ENCODE data around the gene EPAS1.

DNA sequence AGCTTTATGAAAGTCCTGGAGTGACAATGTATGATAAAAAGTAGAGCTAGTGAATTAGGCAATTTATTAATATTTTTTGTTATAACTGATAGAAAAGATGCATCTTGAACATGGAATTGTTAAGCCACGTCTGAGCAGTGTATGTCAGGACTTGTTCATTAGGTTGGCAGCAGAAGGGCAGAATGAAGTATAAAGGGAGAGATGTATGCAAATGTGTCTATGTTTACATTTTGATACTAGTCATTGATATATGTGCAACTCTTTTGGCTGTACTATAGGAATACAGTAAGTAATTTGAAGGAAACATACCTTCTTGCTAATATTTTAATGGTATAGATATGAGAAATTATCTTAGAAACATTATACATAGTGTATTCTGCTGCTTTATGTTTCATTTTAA is 133.2 kb downstream of the EPAS1 start:
- TF ChIP-seq, protein P1, sequence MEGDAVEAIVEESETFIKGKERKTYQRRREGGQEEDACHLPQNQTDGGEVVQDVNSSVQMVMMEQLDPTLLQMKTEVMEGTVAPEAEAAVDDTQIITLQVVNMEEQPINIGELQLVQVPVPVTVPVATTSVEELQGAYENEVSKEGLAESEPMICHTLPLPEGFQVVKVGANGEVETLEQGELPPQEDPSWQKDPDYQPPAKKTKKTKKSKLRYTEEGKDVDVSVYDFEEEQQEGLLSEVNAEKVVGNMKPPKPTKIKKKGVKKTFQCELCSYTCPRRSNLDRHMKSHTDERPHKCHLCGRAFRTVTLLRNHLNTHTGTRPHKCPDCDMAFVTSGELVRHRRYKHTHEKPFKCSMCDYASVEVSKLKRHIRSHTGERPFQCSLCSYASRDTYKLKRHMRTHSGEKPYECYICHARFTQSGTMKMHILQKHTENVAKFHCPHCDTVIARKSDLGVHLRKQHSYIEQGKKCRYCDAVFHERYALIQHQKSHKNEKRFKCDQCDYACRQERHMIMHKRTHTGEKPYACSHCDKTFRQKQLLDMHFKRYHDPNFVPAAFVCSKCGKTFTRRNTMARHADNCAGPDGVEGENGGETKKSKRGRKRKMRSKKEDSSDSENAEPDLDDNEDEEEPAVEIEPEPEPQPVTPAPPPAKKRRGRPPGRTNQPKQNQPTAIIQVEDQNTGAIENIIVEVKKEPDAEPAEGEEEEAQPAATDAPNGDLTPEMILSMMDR (IDR thresholded peaks at IDR 0.05): no peak
- TF ChIP-seq POLR2A (IDR thresholded peaks at IDR 0.05) (no peak), EP300 (IDR thresholded peaks at IDR 0.05; ENCODE audit: low read depth) (no peak), POLR2AphosphoS5 (IDR thresholded peaks at IDR 0.05) (no peak)

Data from transverse colon (tissue), 4 donors.